Endothelial cell of umbilical vein (primary cell): ENCODE data around the gene ODAD4. TPM values are rescaled to one million over a fixed set of nuclear protein-coding genes. Genes with fewer than 3 reads are reported as not detected.

Experiments used
- BruUV-seq: library from RNA; stranded (reverse); fragments of 400-500 nt; replicated peaks from 2 replicates; lab custom pipeline; 2021; lab: Mats Ljungman, UMichigan
- CTCF ChIA-PET: fragments of 300-600, 350-600 bp; sonication (Branson Sonifier 250); formaldehyde crosslinking; loops from one replicate; lab custom pipeline; 2021; ENCODE audit warnings: antibody characterized with exemption, inconsistent platforms; lab: Charles Lee
- POLR2A ChIA-PET: fragments of 300-600, 350-600 bp; sonication (Branson Sonifier 250); formaldehyde crosslinking; loops from one replicate; lab custom pipeline; 2021; ENCODE audit warnings: antibody characterized with exemption, inconsistent platforms; lab: Charles Lee
- DNase-seq: peaks from one replicate; pipeline ENCODE4 v3.0.0-alpha.2; 2011; ENCODE audit warnings: low read depth, low spot score
- FAIRE-seq: peaks from 2 replicates; lab custom pipeline; 2011; peaks lifted over from hg19 to GRCh38; lab: Jason Lieb, UNC
- H2AFZ ChIP-seq: 2 replicates; pipeline ENCODE4 v1.6.0; 2012; ENCODE audit warnings: low read depth, low read length, control low read depth, inconsistent platforms
- H3K27ac ChIP-seq: 2 replicates; pipeline ENCODE4 v1.5.1; 2011; ENCODE audit warnings: low read depth, mild to moderate bottlenecking, control low read depth, low read length, moderate library complexity; ENCODE audit not compliant: insufficient read depth
- H3K27me3 ChIP-seq, 2 experiments: 2 replicates each; pipeline versions ENCODE4 v1.6.0 to v1.6.1; 2011; ENCODE audit warnings: low read length in 2 of 2, mixed read lengths in 1 of 2; ENCODE audit not compliant: control insufficient read depth in 2 of 2, insufficient read depth in 2 of 2
- H3K36me3 ChIP-seq, 2 experiments: 2 replicates in 1 of 2; 3 replicates in 1 of 2; pipeline ENCODE4 v1.5.1; 2011; ENCODE audit warnings: low read length in 2 of 2, mild to moderate bottlenecking in 1 of 2, moderate library complexity in 1 of 2; ENCODE audit not compliant: control insufficient read depth in 2 of 2, insufficient read depth in 2 of 2; ENCODE audit errors: extremely low read depth in 1 of 2
- H3K4me1 ChIP-seq: 3 replicates; pipeline ENCODE4 v1.5.1; 2011; ENCODE audit warnings: mild to moderate bottlenecking, low read length; ENCODE audit not compliant: control insufficient read depth, insufficient read depth; ENCODE audit errors: extremely low read depth
- H3K4me2 ChIP-seq: 2 replicates; pipeline ENCODE4 v1.6.1; 2011; ENCODE audit warnings: low read length, control low read depth, mixed read lengths; ENCODE audit not compliant: insufficient read depth
- H3K4me3 ChIP-seq, 3 experiments: fragments of 200-600 bp in 1 of 3; sonication (generic), shearing (Covaris generic) in 1 of 3; replicated peaks in 1 of 3; 2 replicates each; pipeline ENCODE4 v1.5.1; 2011 to 2016; ENCODE audit warnings: control low read depth in 3 of 3, low read length in 3 of 3, mild to moderate bottlenecking in 2 of 3, inconsistent platforms in 1 of 3, low read depth in 1 of 3, moderate library complexity in 1 of 3; ENCODE audit not compliant: insufficient read depth in 1 of 3
- H3K79me2 ChIP-seq: 2 replicates; pipeline ENCODE4 v1.6.0; 2012; ENCODE audit warnings: low read length, inconsistent platforms; ENCODE audit not compliant: control insufficient read depth, insufficient read depth
- H3K9ac ChIP-seq: replicated peaks from 2 replicates; pipeline ENCODE3; 2011; ENCODE audit warnings: low read length, control low read depth; ENCODE audit not compliant: insufficient read depth; ENCODE audit errors: extremely low read depth
- H3K9me1 ChIP-seq: replicated peaks from 3 replicates; pipeline ENCODE4 v1.6.0; 2011; ENCODE audit warnings: mild to moderate bottlenecking, low read length; ENCODE audit not compliant: control insufficient read depth, insufficient read depth; ENCODE audit errors: extremely low read depth
- H3K9me3 ChIP-seq: replicated peaks from 2 replicates; pipeline ENCODE4 v1.5.1; 2012; ENCODE audit warnings: low read length, inconsistent platforms; ENCODE audit not compliant: control insufficient read depth, insufficient read depth
- H4K20me1 ChIP-seq: replicated peaks from 2 replicates; pipeline ENCODE3; 2011; ENCODE audit warnings: mild to moderate bottlenecking, low read length; ENCODE audit not compliant: control insufficient read depth, insufficient read depth; ENCODE audit errors: extremely low read depth
- EZH2 ChIP-seq: IDR thresholded peaks from 2 replicates; pipeline ENCODE4 v1.6.1; 2012; ENCODE audit warnings: borderline replicate concordance, low read depth, mild to moderate bottlenecking, moderate library complexity, low read length, inconsistent platforms; ENCODE audit not compliant: severe bottlenecking
- FOS ChIP-seq: IDR thresholded peaks from 2 replicates; pipeline ENCODE4 v1.6.1; 2011; ENCODE audit warnings: mild to moderate bottlenecking, low read length, moderate library complexity, borderline replicate concordance; ENCODE audit not compliant: insufficient read depth
- GATA2 ChIP-seq: IDR thresholded peaks from 2 replicates; pipeline ENCODE4 v1.7.0; 2011; ENCODE audit warnings: low read depth, mild to moderate bottlenecking, moderate library complexity, mixed read lengths, low read length; ENCODE audit not compliant: insufficient read length, insufficient read depth
- JUN ChIP-seq: IDR thresholded peaks from 2 replicates; pipeline ENCODE4 v1.6.1; 2011; ENCODE audit warnings: borderline replicate concordance, low read depth; ENCODE audit not compliant: insufficient read length, insufficient read depth
- MYC ChIP-seq: IDR thresholded peaks from one replicate; pipeline ENCODE4 v1.6.1; 2011; ENCODE audit warnings: mild to moderate bottlenecking, low read depth, low read length
- POLR2A ChIP-seq: IDR thresholded peaks from 2 replicates; pipeline ENCODE4 v1.6.1; 2012; ENCODE audit warnings: low read depth, mild to moderate bottlenecking, control low read depth, low read length
- POLR2AphosphoS5 ChIP-seq: IDR thresholded peaks from 2 replicates; pipeline ENCODE4 v1.6.1; 2012; ENCODE audit warnings: low read depth, mild to moderate bottlenecking, control low read depth, low read length, moderate library complexity; ENCODE audit not compliant: insufficient read depth
- dilution Hi-C: fragments of 300-500 bp; cut with MboI; formaldehyde crosslinking; loops from one replicate; pipeline ENCODE4 v1.15.0; 2019; ENCODE audit warnings: low sequenced_read_pairs; ENCODE audit not compliant: extremely low pct_ligation_motif_present
- intact Hi-C: fragments of 100-400 bp; cut with micrococcal nuclease; formaldehyde crosslinking; loops from one replicate; pipeline ENCODE4 v1.10.0; 2022
- polyA plus RNA-seq, 4 experiments: library from polyadenylated mRNA; depleted of rRNA in 3 of 4; stranded (reverse) in 3 of 4; unstranded in 1 of 4; fragments of >200 nt; gene quantifications; 2 replicates each; pipeline versions ENCODE4 v1.2.1 to v1.2.3, GENCODE V29; 2011 to 2012; ENCODE audit warnings: missing spikeins in 1 of 4
- total RNA-seq: library from RNA; stranded (reverse); gene quantifications from 2 replicates; pipeline ENCODE4 v1.2.3, GENCODE V29; 2021
- TF ChIP-seq, protein P1 (sequence below): IDR thresholded peaks from 2 replicates; pipeline ENCODE4 v1.6.1; 2011; ENCODE audit not compliant: insufficient read depth, insufficient read length
- TF ChIP-seq, protein P2 (sequence below), 2 donors: IDR thresholded peaks; 1 replicate in 1 of 2; 2 replicates in 1 of 2; pipeline ENCODE4 v1.5.1; 2011; ENCODE audit warnings: low read length in 2 of 2, mild to moderate bottlenecking in 2 of 2, moderate library complexity in 2 of 2, control low read depth in 1 of 2, inconsistent platforms in 1 of 2, low read depth in 1 of 2; ENCODE audit not compliant: insufficient read depth in 1 of 2; ENCODE audit errors: extremely low read depth in 1 of 2

Gene ODAD4
- total and polyA plus RNA-seq, 2 donors (not counting 3 experiments of a cell fraction or from before 2014, with no cell fraction given) = 0.19 to 1.0 TPM

DNA sequence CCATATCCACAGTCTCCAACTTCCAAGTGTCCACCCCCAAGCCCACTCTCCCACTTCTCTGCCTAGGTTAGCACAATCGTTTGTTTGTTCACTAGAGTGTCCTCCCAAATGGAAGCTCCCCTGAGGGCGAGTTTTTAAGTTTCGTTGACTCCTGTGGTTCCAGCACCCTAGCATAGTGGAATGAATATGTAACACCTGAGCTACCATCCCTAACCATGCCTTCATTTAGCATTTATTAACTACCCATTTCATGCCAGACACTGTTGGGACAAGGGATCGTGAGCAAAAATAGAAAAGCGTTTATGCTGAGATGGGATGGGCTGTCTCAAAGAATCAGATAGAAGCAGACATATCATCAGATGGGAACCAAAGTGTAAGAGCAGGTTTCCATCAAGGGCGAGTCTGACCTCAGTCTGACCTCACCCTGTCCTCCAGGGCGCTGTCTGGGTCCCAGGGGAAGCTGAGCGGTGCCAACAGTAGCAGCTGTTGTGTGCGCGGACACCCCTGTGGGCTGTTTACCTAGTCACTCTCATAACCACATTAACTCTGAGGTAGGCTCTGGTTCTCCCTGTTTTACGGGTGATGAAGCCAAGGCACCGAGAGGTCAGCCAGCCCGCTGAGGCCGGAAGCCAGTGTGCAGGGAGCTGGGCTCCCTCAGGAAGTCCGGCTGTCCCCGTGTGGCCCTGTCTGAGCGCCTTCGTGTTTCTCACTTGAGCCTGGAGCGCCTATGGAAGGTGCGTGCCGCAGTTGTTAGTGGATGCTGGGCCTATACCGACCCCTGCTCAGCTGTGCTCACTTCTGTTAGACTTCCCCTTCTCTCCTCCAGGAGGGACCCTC, 42.4 kb downstream of the ODAD4 start:
- intact Hi-C loops = no loop called here
- Histone ChIP-seq H3K79me2 (peaks cover 13% of the 10 kb centered on the region), H3K36me3 (peaks cover 16 to 59% of the 10 kb centered on the region in 2 experiments), H3K9me1 (no peaks in the 10 kb centered on the region), H4K20me1 (no peaks in the 10 kb centered on the region), H3K4me3 (no peak overlapping the region), H2AFZ (no peak overlapping the region), H3K4me2 (no peak overlapping the region), H3K27ac (no peak overlapping the region), H3K9me3 (no peaks in the 10 kb centered on the region), H3K27me3 (no peaks in the 10 kb centered on the region), H3K9ac (no peak overlapping the region), H3K4me1 (peaks cover under 1% of the 10 kb centered on the region)
- DNase-seq (no peak), FAIRE-seq (no peak)
- TF ChIP-seq POLR2A = no peak
- TF ChIP-seq MYC = no peak
- TF ChIP-seq FOS = no peak
- no peak for TF ChIP-seq JUN
- dilution Hi-C loops = loop anchor here (25.0 kb wide), 1 partner anchor 140 kb away; the partner anchor contains the start of genes DHX58, HSPB9 and KAT2A
- BruUV-seq = no TSS peak
- ChIA-PET POLR2A (no interaction called here), CTCF (interaction anchor here (1.1 to 1.5 kb wide), 2 partner anchors 9 to 128 kb away, joined by 3 to 4 read pairs; no protein-coding TSS in a partner anchor)

DNA sequence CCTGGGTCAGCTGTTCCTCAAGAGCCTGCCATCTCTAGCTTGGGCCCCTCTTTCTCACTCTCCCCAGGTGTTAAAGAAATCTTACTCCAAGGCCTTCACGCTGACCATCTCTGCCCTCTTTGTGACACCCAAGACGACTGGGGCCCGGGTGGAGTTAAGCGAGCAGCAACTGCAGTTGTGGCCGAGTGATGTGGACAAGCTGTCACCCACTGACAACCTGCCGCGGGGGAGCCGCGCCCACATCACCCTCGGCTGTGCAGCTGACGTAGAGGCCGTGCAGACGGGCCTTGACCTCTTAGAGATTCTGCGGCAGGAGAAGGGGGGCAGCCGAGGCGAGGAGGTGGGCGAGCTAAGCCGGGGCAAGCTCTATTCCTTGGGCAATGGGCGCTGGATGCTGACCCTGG, 43.0 kb downstream of the ODAD4 start:
- ChIA-PET CTCF (interaction anchor here (1.1 kb wide), 1 partner anchor 128 kb away, joined by 4 read pairs; no protein-coding TSS in a partner anchor), POLR2A (interaction anchor here (0.7 kb wide), 1 partner anchor 22 kb away, joined by 3 read pairs; no protein-coding TSS in a partner anchor)
- no peak for FAIRE-seq
- no peaks in the 10 kb centered on the region for H4K20me1 ChIP-seq
- no peaks in the 10 kb centered on the region for H3K27me3 ChIP-seq
- H3K27ac ChIP-seq = no peak overlapping the region
- H3K9ac ChIP-seq = no peak overlapping the region
- no peaks in the 10 kb centered on the region for H3K4me1 ChIP-seq
- H3K79me2 ChIP-seq = peaks cover 7% of the 10 kb centered on the region
- no peaks in the 10 kb centered on the region for H3K9me1 ChIP-seq
- dilution Hi-C loops = loop anchor here (25.0 kb wide), 1 partner anchor 139 kb away; the partner anchor contains the start of genes DHX58, HSPB9 and KAT2A
- intact Hi-C loops = no loop called here
- TF ChIP-seq JUN (no peak), EZH2 (no peak), FOS (no peak), POLR2AphosphoS5 (no peak), POLR2A (no peak), GATA2 (no peak), MYC (no peak)
- TF ChIP-seq, protein P1, sequence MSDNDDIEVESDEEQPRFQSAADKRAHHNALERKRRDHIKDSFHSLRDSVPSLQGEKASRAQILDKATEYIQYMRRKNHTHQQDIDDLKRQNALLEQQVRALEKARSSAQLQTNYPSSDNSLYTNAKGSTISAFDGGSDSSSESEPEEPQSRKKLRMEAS = no peak
- TF ChIP-seq, protein P2, sequence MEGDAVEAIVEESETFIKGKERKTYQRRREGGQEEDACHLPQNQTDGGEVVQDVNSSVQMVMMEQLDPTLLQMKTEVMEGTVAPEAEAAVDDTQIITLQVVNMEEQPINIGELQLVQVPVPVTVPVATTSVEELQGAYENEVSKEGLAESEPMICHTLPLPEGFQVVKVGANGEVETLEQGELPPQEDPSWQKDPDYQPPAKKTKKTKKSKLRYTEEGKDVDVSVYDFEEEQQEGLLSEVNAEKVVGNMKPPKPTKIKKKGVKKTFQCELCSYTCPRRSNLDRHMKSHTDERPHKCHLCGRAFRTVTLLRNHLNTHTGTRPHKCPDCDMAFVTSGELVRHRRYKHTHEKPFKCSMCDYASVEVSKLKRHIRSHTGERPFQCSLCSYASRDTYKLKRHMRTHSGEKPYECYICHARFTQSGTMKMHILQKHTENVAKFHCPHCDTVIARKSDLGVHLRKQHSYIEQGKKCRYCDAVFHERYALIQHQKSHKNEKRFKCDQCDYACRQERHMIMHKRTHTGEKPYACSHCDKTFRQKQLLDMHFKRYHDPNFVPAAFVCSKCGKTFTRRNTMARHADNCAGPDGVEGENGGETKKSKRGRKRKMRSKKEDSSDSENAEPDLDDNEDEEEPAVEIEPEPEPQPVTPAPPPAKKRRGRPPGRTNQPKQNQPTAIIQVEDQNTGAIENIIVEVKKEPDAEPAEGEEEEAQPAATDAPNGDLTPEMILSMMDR (IDR thresholded peaks at IDR 0.05; ENCODE audit: extremely low read depth in 1 of 2, insufficient read depth in 1 of 2, low read depth in 1 of 2, low read length in 2 of 2) = no peak
- no peaks in the 10 kb centered on the region for H3K9me3 ChIP-seq
- no peak overlapping the region for H2AFZ ChIP-seq
- H3K4me2 ChIP-seq = no peak overlapping the region
- H3K36me3 ChIP-seq = peaks cover 13 to 65% of the 10 kb centered on the region in 2 experiments
- DNase-seq = no peak
- H3K4me3 ChIP-seq = no peak overlapping the region
- BruUV-seq = no TSS peak
